Activated B cell treated with CpG ODN at 0.5 μM for 24 hours (primary cell): ENCODE data around the gene CAP1. TPM values are rescaled to one million over a fixed set of nuclear protein-coding genes. Genes with fewer than 3 reads are reported as not detected.

Experiments
- ATAC-seq: fragments of 200-7000 bp; cut with Tn5 transposase; one replicate; pipeline ENCODE4 v1.10.0; 2021; ENCODE audit warnings: low read depth, mild to moderate bottlenecking, moderate library complexity
- CTCF ChIA-PET: fragments of 350-600 bp; sonication (Branson Sonifier 250); formaldehyde crosslinking; loops from one replicate; lab custom pipeline; 2021; ENCODE audit warnings: antibody characterized with exemption; lab: Charles Lee
- POLR2A ChIA-PET: fragments of 350-600 bp; sonication (Branson Sonifier 250); formaldehyde crosslinking; loops from one replicate; lab custom pipeline; 2021; ENCODE audit warnings: antibody characterized with exemption; lab: Charles Lee
- DNase-seq: peaks from one replicate; pipeline ENCODE4 v3.0.0; 2022
- H3K27ac Mint-ChIP-seq: one replicate; pipeline ENCODE4 v1.8.0; 2020; ENCODE audit warnings: mixed read lengths
- H3K27me3 Mint-ChIP-seq: one replicate; pipeline ENCODE4 v1.8.0; 2021; ENCODE audit warnings: mixed read lengths
- H3K36me3 Mint-ChIP-seq: one replicate; pipeline ENCODE4 v1.8.0; 2021; ENCODE audit warnings: low read depth, mixed read lengths
- H3K4me1 Mint-ChIP-seq: one replicate; pipeline ENCODE4 v1.8.0; 2021; ENCODE audit warnings: mixed read lengths
- H3K4me3 Mint-ChIP-seq: one replicate; pipeline ENCODE4 v1.8.0; 2020; ENCODE audit warnings: mild to moderate bottlenecking, mixed read lengths
- H3K9me3 Mint-ChIP-seq: one replicate; pipeline ENCODE4 v1.8.0; 2020; ENCODE audit warnings: mixed read lengths
- CTCF ChIP-seq: fragments of 200-600 bp; IDR thresholded peaks from one replicate; pipeline ENCODE4 v1.8.0; 2022; ENCODE audit warnings: antibody characterized with exemption, mild to moderate bottlenecking
- intact Hi-C: fragments of 100-400 bp; cut with micrococcal nuclease; formaldehyde crosslinking; loops from one replicate; pipeline ENCODE4 v1.15.1; 2024
- total RNA-seq: library from RNA; stranded (reverse); gene quantifications from 2 replicates; pipeline ENCODE4 v1.2.3, GENCODE V29; 2022

CAP1 gene
- total RNA-seq, 1 donor from 2014 or later: 410 TPM

- intact Hi-C loops: loop anchor here (2.0 to 10.0 kb wide), 3 partner anchors 89 to 221 kb away; partner anchors contain the start of genes COL9A2 and ZMPSTE24
- Mint-ChIP-seq H3K27ac (no peak overlapping the region), H3K36me3 (peaks cover 25% of the 10 kb centered on the region), H3K27me3 (peaks cover 3% of the 10 kb centered on the region), H3K4me3 (peak overlapping the region; percentile 11), H3K4me1 (peaks cover 18% of the 10 kb centered on the region), H3K9me3 (no peaks in the 10 kb centered on the region)
- TF ChIP-seq CTCF: no peak
- ChIA-PET POLR2A (interaction anchor here (0.7 kb wide), 1 partner anchor 376 kb away, joined by 3 read pairs; no protein-coding TSS in a partner anchor), CTCF (no interaction called here)
- no peak for DNase-seq
- no peak for ATAC-seq
These were observed 55.3 kb downstream of the CAP1 start for GRCh38 chr1:40095806-40096205.

- ChIA-PET POLR2A (interaction anchor here (0.6 to 1.1 kb wide), 3 partner anchors 56 to 375 kb away, joined by 3 to 4 read pairs (median 3); partner anchors contain the start of gene CAP1), CTCF (interaction anchor here (1.0 kb wide), 1 partner anchor 18 kb away, joined by 5 read pairs; no protein-coding TSS in a partner anchor)
- H3K36me3 Mint-ChIP-seq: peaks cover 18% of the 10 kb centered on the region
- ATAC-seq (peak; percentile 29), DNase-seq (no peak)
- H3K4me1 Mint-ChIP-seq: peaks cover 18% of the 10 kb centered on the region
- H3K9me3 Mint-ChIP-seq: no peaks in the 10 kb centered on the region
- peak overlapping the region; percentile 92 for H3K27ac Mint-ChIP-seq
- no peak for TF ChIP-seq CTCF
- intact Hi-C loops: loop anchor here (2.0 to 10.0 kb wide), 3 partner anchors 88 to 221 kb away; partner anchors contain the start of genes COL9A2 and ZMPSTE24
- H3K4me3 Mint-ChIP-seq: peak overlapping the region; percentile 94
- peaks cover 3% of the 10 kb centered on the region for H3K27me3 Mint-ChIP-seq
These were observed 56.1 kb downstream of the CAP1 start for GRCh38 chr1:40096646-40096976.

GRCh38 chr1:40096977-40097782 lies 56.7 kb downstream of the CAP1 start, which contains the start of gene PPT1:
Gene PPT1, minus strand, starts transcription at chr1:40097252. Its CDS starts 14 bp downstream, at chr1:40097238.
- peaks cover 15% of the 10 kb centered on the region for H3K36me3 Mint-ChIP-seq
- ChIA-PET POLR2A (interaction anchor here (1.1 kb wide), 1 partner anchor 57 kb away, joined by 4 read pairs; the partner anchor contains the start of gene CAP1), CTCF (interaction anchor here (1.0 kb wide), 1 partner anchor 19 kb away, joined by 5 read pairs; no protein-coding TSS in a partner anchor)
- TF ChIP-seq CTCF: no peak
- peak within 1 kb of the TSS; percentile 94 for H3K4me3 Mint-ChIP-seq
- intact Hi-C loops: loop anchor here (2.0 to 10.0 kb wide), 3 partner anchors 88 to 220 kb away; partner anchors contain the start of genes COL9A2 and ZMPSTE24
- ATAC-seq: peak; percentile 86
- H3K4me1 Mint-ChIP-seq: peaks cover 18% of the 10 kb centered on the region
- peaks cover 5% of the 10 kb centered on the region for H3K27me3 Mint-ChIP-seq
- no peaks in the 10 kb centered on the region for H3K9me3 Mint-ChIP-seq
- peak within 1 kb of the TSS; percentile 92 for H3K27ac Mint-ChIP-seq
- peak; percentile 69 for DNase-seq

GRCh38 chr1:40102038-40102437 lies 61.5 kb downstream of the CAP1 start:
- ATAC-seq (no peak), DNase-seq (no peak)
- intact Hi-C loops: no loop called here
- no peak overlapping the region for H3K4me3 Mint-ChIP-seq
- CTCF ChIA-PET: no interaction called here
- peaks cover 5% of the 10 kb centered on the region for H3K27me3 Mint-ChIP-seq
- no peaks in the 10 kb centered on the region for H3K36me3 Mint-ChIP-seq
- TF ChIP-seq CTCF: no peak
- H3K4me1 Mint-ChIP-seq: peaks cover 6% of the 10 kb centered on the region
- no peak overlapping the region for H3K27ac Mint-ChIP-seq
- H3K9me3 Mint-ChIP-seq: peaks cover 6% of the 10 kb centered on the region
- POLR2A ChIA-PET: interaction anchor here (0.7 kb wide), 1 partner anchor 1231 kb away, joined by 4 read pairs; no protein-coding TSS in a partner anchor

- DNase-seq (no peak), ATAC-seq (no peak)
- ChIA-PET POLR2A (no interaction called here), CTCF (no interaction called here)
- H3K4me3 Mint-ChIP-seq: no peak overlapping the region
- peaks cover 5% of the 10 kb centered on the region for H3K27me3 Mint-ChIP-seq
- no peak overlapping the region for H3K27ac Mint-ChIP-seq
- H3K36me3 Mint-ChIP-seq: no peaks in the 10 kb centered on the region
- H3K9me3 Mint-ChIP-seq: peaks cover 6% of the 10 kb centered on the region
- no peak for TF ChIP-seq CTCF
- intact Hi-C loops: no loop called here
- H3K4me1 Mint-ChIP-seq: no peaks in the 10 kb centered on the region
These were observed 62.4 kb downstream of the CAP1 start for GRCh38 chr1:40102896-40103295.
